Measurements from ENCODE around the gene DOCK11.
A peak's percentile ranks its signal among the peaks of the same experiment; 100 is the strongest.

The DOCK11 gene

GRCh38 chrX:118718737-118719136 is 223.1 kb downstream of the DOCK11 start:
- no peak for TF ChIP-seq CTCF (IDR thresholded peaks at IDR 0.05; ENCODE audit: low read depth, low read length)
- DNase-seq (ENCODE audit: extremely low read depth, low read depth), result no peak

- TF ChIP-seq CTCF (IDR thresholded peaks at IDR 0.05; ENCODE audit: low read depth, low read length), result no peak
- no peak for DNase-seq (ENCODE audit: extremely low read depth, low read depth)
These were observed 224.6 kb downstream of the DOCK11 start for GRCh38 chrX:118720058-118720707.

GRCh38 chrX:118723376-118723775 is 227.8 kb downstream of the DOCK11 start:
- no peak for DNase-seq (ENCODE audit: extremely low read depth, low read depth)
- TF ChIP-seq CTCF (IDR thresholded peaks at IDR 0.05; ENCODE audit: low read depth, low read length), result no peak

- no peak for TF ChIP-seq CTCF (IDR thresholded peaks at IDR 0.05; ENCODE audit: low read depth, low read length)
- DNase-seq (ENCODE audit: extremely low read depth, low read depth), result no peak
These were observed 228.8 kb downstream of the DOCK11 start for GRCh38 chrX:118724365-118724764.

GRCh38 chrX:118724775-118725174 is 229.2 kb downstream of the DOCK11 start:
- no peak for DNase-seq (ENCODE audit: extremely low read depth, low read depth)
- TF ChIP-seq CTCF (IDR thresholded peaks at IDR 0.05; ENCODE audit: low read depth, low read length), result no peak

- no peak for TF ChIP-seq CTCF (IDR thresholded peaks at IDR 0.05; ENCODE audit: low read depth, low read length)
- DNase-seq (ENCODE audit: extremely low read depth, low read depth), result no peak
These were observed 230.8 kb downstream of the DOCK11 start for GRCh38 chrX:118726396-118726795.

GRCh38 chrX:118726887-118727685 is 231.5 kb downstream of the DOCK11 start, which contains the start of gene IL13RA1:
IL13RA1 (plus strand) TSS chrX:118727606; CDS start chrX:118727639, 33 bp downstream.
- peak; percentile 53 for DNase-seq (ENCODE audit: extremely low read depth, low read depth)
- TF ChIP-seq CTCF (IDR thresholded peaks at IDR 0.05; ENCODE audit: low read depth, low read length), result no peak

Measured in AG09319 (cell line).